Lower lobe of right lung (tissue), 2 donors: Measurements from ENCODE around the gene EHD4. TPM values are rescaled to one million over a fixed set of nuclear protein-coding genes. Genes with fewer than 3 reads are reported as not detected.

Experiments used
- ATAC-seq, 2 donors: fragments of 200-7000 bp; cut with Tn5 transposase; one replicate each; pipeline ENCODE4 v1.9.1; 2020 to 2022; ENCODE audit warnings: mild to moderate bottlenecking in 2 of 2, moderate library complexity in 2 of 2
- DNase-seq: peaks from one replicate; pipeline ENCODE4 v3.0.0-alpha.2; 2020
- H3K27ac ChIP-seq: fragments of 200-600 bp; one replicate; pipeline ENCODE4 v1.8.0; 2022
- H3K27me3 ChIP-seq: fragments of 200-600 bp; one replicate; pipeline ENCODE4 v1.8.0; 2022; ENCODE audit warnings: low read depth
- H3K36me3 ChIP-seq: fragments of 200-600 bp; one replicate; pipeline ENCODE4 v1.8.0; 2022; ENCODE audit warnings: mild to moderate bottlenecking
- H3K4me1 ChIP-seq: fragments of 200-600 bp; one replicate; pipeline ENCODE4 v1.8.0; 2022
- H3K4me3 ChIP-seq: fragments of 200-600 bp; one replicate; pipeline ENCODE4 v1.8.0; 2022; ENCODE audit warnings: mild to moderate bottlenecking
- H3K9me3 ChIP-seq: fragments of 200-600 bp; one replicate; pipeline ENCODE4 v1.8.0; 2022
- CTCF ChIP-seq: fragments of 200-600 bp; IDR thresholded peaks from one replicate; pipeline ENCODE4 v1.8.0; 2022; ENCODE audit warnings: antibody characterized with exemption, mild to moderate bottlenecking
- intact Hi-C: fragments of 100-400 bp; cut with DNase I; formaldehyde crosslinking; loops from one replicate; pipeline ENCODE4 v1.11.0; 2022
- total RNA-seq: library from RNA; stranded (reverse); fragmentation: NEBNext Ultra II Directional; extraction: Animal tissue kit (Norgen Biotek cat#: 25700); gene quantifications from one replicate; pipeline ENCODE4 v1.2.1, GENCODE V29; 2021
- donor health status: DM: no; HTN: yes; CAD: no; lungs with severe emphysema.

EHD4 gene
- total RNA-seq, 1 donor from 2014 or later, result 35.0 TPM

GRCh38 chr15:41882689-41883483, 89.5 kb downstream of the EHD4 start:
- intact Hi-C loops, result no loop called here
- peaks cover 17% of the 10 kb centered on the region for H3K4me1 ChIP-seq
- peak overlapping the region; percentile 37 for H3K4me3 ChIP-seq
- H3K36me3 ChIP-seq, result no peaks in the 10 kb centered on the region
- H3K9me3 ChIP-seq, result no peaks in the 10 kb centered on the region
- peaks cover 10% of the 10 kb centered on the region for H3K27me3 ChIP-seq
- H3K27ac ChIP-seq, result no peak overlapping the region
- no peak for TF ChIP-seq CTCF
- peak in 1 of 2 donors; percentile 5 for ATAC-seq
- no peak for DNase-seq

GRCh38 chr15:41881920-41882688, 90.3 kb downstream of the EHD4 start:
- DNase-seq (no peak), ATAC-seq (peak; percentile 32 to 45)
- intact Hi-C loops, result no loop called here
- Histone ChIP-seq H3K9me3 (no peaks in the 10 kb centered on the region), H3K36me3 (no peaks in the 10 kb centered on the region), H3K27ac (no peak overlapping the region), H3K4me1 (peaks cover 17% of the 10 kb centered on the region), H3K4me3 (peak overlapping the region; percentile 37), H3K27me3 (peaks cover 10% of the 10 kb centered on the region)
- TF ChIP-seq CTCF, result no peak

- DNase-seq, result no peak
- no peaks in the 10 kb centered on the region for H3K36me3 ChIP-seq
- intact Hi-C loops, result no loop called here
- H3K27ac ChIP-seq, result no peak overlapping the region
- H3K4me1 ChIP-seq, result peaks cover 17% of the 10 kb centered on the region
- peak in 1 of 2 donors; percentile 7 for ATAC-seq
- TF ChIP-seq CTCF, result no peak
- peaks cover 10% of the 10 kb centered on the region for H3K27me3 ChIP-seq
- peak overlapping the region; percentile 37 for H3K4me3 ChIP-seq
- H3K9me3 ChIP-seq, result no peaks in the 10 kb centered on the region
These were observed 90.8 kb downstream of the EHD4 start for GRCh38 chr15:41881550-41881919.

- no peak for TF ChIP-seq CTCF
- no peak overlapping the region for H3K4me3 ChIP-seq
- peaks cover 10% of the 10 kb centered on the region for H3K27me3 ChIP-seq
- peaks cover 17% of the 10 kb centered on the region for H3K4me1 ChIP-seq
- ATAC-seq (no peak), DNase-seq (no peak)
- H3K27ac ChIP-seq, result no peak overlapping the region
- H3K9me3 ChIP-seq, result no peaks in the 10 kb centered on the region
- H3K36me3 ChIP-seq, result no peaks in the 10 kb centered on the region
- intact Hi-C loops, result no loop called here
These were observed 91.3 kb downstream of the EHD4 start for GRCh38 chr15:41881086-41881485.

GRCh38 chr15:41880156-41880877, 92.0 kb downstream of the EHD4 start:
- TF ChIP-seq CTCF, result no peak
- no peak for DNase-seq
- H3K4me1 ChIP-seq, result peaks cover 17% of the 10 kb centered on the region

More at GRCh38 chr15:41880156-41880877, 92.0 kb downstream of the EHD4 start:
- Histone ChIP-seq H3K27me3 (peaks cover 10% of the 10 kb centered on the region), H3K27ac (no peak overlapping the region), H3K4me3 (no peak overlapping the region), H3K9me3 (no peaks in the 10 kb centered on the region), H3K36me3 (no peaks in the 10 kb centered on the region)
- no peak for ATAC-seq
- intact Hi-C loops, result no loop called here
